CD4-positive, alpha-beta T cell treated with Interleukin-15 for 4 hours (primary cell): ENCODE measurements around the gene ASCL1.

Source experiments
- DNase-seq: peaks from one replicate; pipeline ENCODE4 v3.0.0-alpha.2; 2020; ENCODE audit warnings: low spot score

The ASCL1 gene

GRCh38 chr12:102957339-102958050 lies at the start of gene ASCL1:
TSS of gene ASCL1 (plus strand) at chr12:102957674. CDS start at chr12:102958245, 571 bp downstream.
- DNase-seq = no peak

- no peak for DNase-seq
Observed at GRCh38 chr12:102907918-102908317, 49.6 kb upstream of the ASCL1 start.

- no peak for DNase-seq
Observed at GRCh38 chr12:102910137-102910536, 47.3 kb upstream of the ASCL1 start.

GRCh38 chr12:102910792-102911191 lies 46.7 kb upstream of the ASCL1 start:
- DNase-seq = no peak

GRCh38 chr12:102911320-102911719 lies 46.2 kb upstream of the ASCL1 start:
- DNase-seq = no peak

- no peak for DNase-seq
Observed at GRCh38 chr12:102912258-102912657, 45.2 kb upstream of the ASCL1 start.

GRCh38 chr12:102913453-102914226 lies 43.8 kb upstream of the ASCL1 start:
- no peak for DNase-seq

GRCh38 chr12:102916252-102917025 lies 41.0 kb upstream of the ASCL1 start:
- no peak for DNase-seq

GRCh38 chr12:102917026-102917787 lies 40.3 kb upstream of the ASCL1 start, which contains the start of gene PAH:
TSS of gene PAH (minus strand) at chr12:102917244. CDS start at chr12:102917130, 114 bp downstream.
- no peak for DNase-seq

GRCh38 chr12:102918840-102919239 lies 38.6 kb upstream of the ASCL1 start:
- no peak for DNase-seq

- DNase-seq = no peak
Observed at GRCh38 chr12:102920271-102920670, 37.2 kb upstream of the ASCL1 start.

- no peak for DNase-seq
Observed at GRCh38 chr12:102921240-102921639, 36.2 kb upstream of the ASCL1 start.

- no peak for DNase-seq
Observed at GRCh38 chr12:102927220-102927619, 30.3 kb upstream of the ASCL1 start.

GRCh38 chr12:102933168-102933567 lies 24.3 kb upstream of the ASCL1 start:
- DNase-seq = no peak

GRCh38 chr12:102939059-102939458 lies 18.4 kb upstream of the ASCL1 start:
- no peak for DNase-seq

GRCh38 chr12:102939670-102940222 lies 17.7 kb upstream of the ASCL1 start:
- no peak for DNase-seq

- DNase-seq = no peak
Observed at GRCh38 chr12:102946042-102946441, 11.4 kb upstream of the ASCL1 start.

GRCh38 chr12:102948941-102949352 lies 8.5 kb upstream of the ASCL1 start:
- peak; percentile 50 for DNase-seq

- DNase-seq = no peak
Observed at GRCh38 chr12:102950107-102950949, 7.1 kb upstream of the ASCL1 start.

GRCh38 chr12:102950950-102951619 lies 6.4 kb upstream of the ASCL1 start:
- no peak for DNase-seq
